HCT116 (cell line): ENCODE measurements around the gene LGALS3. TPM values are rescaled to one million over a fixed set of nuclear protein-coding genes. Genes with fewer than 3 reads are reported as not detected.
A peak's percentile ranks its signal among the peaks of the same experiment; 100 is the strongest.

Experiments used
- ATAC-seq: fragments of 200-7000 bp; cut with Tn5 transposase; 2 replicates; pipeline ENCODE4 v1.9.1; 2020; ENCODE audit warnings: mild to moderate bottlenecking, moderate library complexity
- BruUV-seq: library from RNA; stranded (reverse); fragments of 400-500 nt; replicated peaks from 2 replicates; lab custom pipeline; 2021; lab: Mats Ljungman, UMichigan
- CTCF ChIA-PET: fragments of 300-600 bp; sonication (Branson Sonifier 250); formaldehyde crosslinking; loops from one replicate; lab custom pipeline; 2021; ENCODE audit warnings: antibody characterized with exemption; lab: Charles Lee
- POLR2A ChIA-PET: fragments of 300-600, 350-600 bp; sonication (Branson Sonifier 250); formaldehyde crosslinking; loops from one replicate; lab custom pipeline; 2021; ENCODE audit warnings: antibody characterized with exemption; lab: Charles Lee
- RAD21 ChIA-PET, 2 experiments: fragments of 300-600 bp; sonication (Branson Sonifier 250); formaldehyde crosslinking; loops; one replicate each; lab custom pipeline; 2023; ENCODE audit warnings: low total read pairs in 2 of 2; ENCODE audit not compliant: uncharacterized antibody in 2 of 2, unreplicated experiment in 2 of 2, low non-redundant PET in 1 of 2; lab: Charles Lee
- DNase-seq: peaks from one replicate; pipeline ENCODE4 v3.0.0-alpha.2; 2010; ENCODE audit warnings: low read depth, low spot score
- H2AFZ ChIP-seq: fragments of 200-600 bp; shearing (Covaris generic), sonication (generic); 2 replicates; pipeline ENCODE4 v1.6.1; 2017; ENCODE audit warnings: low read depth, mixed run types, mixed read lengths, antibody characterized with exemption, low read length; ENCODE audit not compliant: poor library complexity, severe bottlenecking
- H3K27ac ChIP-seq: 2 replicates; pipeline ENCODE4 v1.5.1; 2012; ENCODE audit warnings: low read depth, low read length
- H3K27me3 ChIP-seq: fragments of 200-600 bp; sonication (generic); 2 replicates; pipeline ENCODE4 v1.6.1; 2016; ENCODE audit warnings: mixed run types, low read length, mixed read lengths; ENCODE audit not compliant: insufficient read depth
- H3K36me3 ChIP-seq, 2 experiments: fragments of 200-500 bp in 1 of 2; fragments of 200-600 bp in 1 of 2; sonication (Bioruptor generic) in 1 of 2; sonication (generic) in 1 of 2; 2 replicates each; pipeline versions ENCODE4 v1.5.1 to v1.6.1; 2014 to 2016; ENCODE audit warnings: low read length in 2 of 2, inconsistent platforms in 1 of 2, mixed read lengths in 1 of 2, mixed run types in 1 of 2; ENCODE audit not compliant: insufficient read depth in 2 of 2, control insufficient read depth in 1 of 2
- H3K4me1 ChIP-seq, 2 experiments: fragments of 200-600 bp in 1 of 2; sonication (generic) in 1 of 2; 2 replicates each; pipeline versions ENCODE4 v1.5.1 to v1.6.1; 2012 to 2017; ENCODE audit warnings: low read length in 2 of 2, inconsistent platforms in 1 of 2, mild to moderate bottlenecking in 1 of 2, mixed read lengths in 1 of 2, mixed run types in 1 of 2, moderate library complexity in 1 of 2; ENCODE audit not compliant: insufficient read depth in 2 of 2, control insufficient read depth in 1 of 2
- H3K4me2 ChIP-seq: fragments of 200-600 bp; sonication (generic); 2 replicates; pipeline ENCODE4 v1.6.1; 2017; ENCODE audit warnings: mixed run types, low read length, mixed read lengths
- H3K4me3 ChIP-seq, 2 experiments: fragments of 200-600 bp in 1 of 2; sonication (generic) in 1 of 2; replicated peaks in 1 of 2; 2 replicates each; pipeline ENCODE4 v1.5.1; 2011 to 2016; ENCODE audit warnings: low read length in 2 of 2, control low read depth in 1 of 2, low read depth in 1 of 2, mild to moderate bottlenecking in 1 of 2, mixed read lengths in 1 of 2, mixed run types in 1 of 2
- H3K79me2 ChIP-seq: fragments of 200-600 bp; sonication (generic); 2 replicates; pipeline ENCODE4 v1.6.1; 2017; ENCODE audit warnings: mild to moderate bottlenecking, mixed run types, low read length, moderate library complexity, mixed read lengths; ENCODE audit not compliant: insufficient read depth
- H3K9ac ChIP-seq: fragments of 200-600 bp; sonication (generic); 2 replicates; pipeline ENCODE4 v1.6.1; 2016; ENCODE audit warnings: low read length, mixed read lengths
- H3K9me2 ChIP-seq: fragments of 200-600 bp; sonication (generic), shearing (Covaris generic); 2 replicates; pipeline ENCODE4 v1.6.1; 2017; ENCODE audit warnings: mixed run types, mild to moderate bottlenecking, moderate library complexity; ENCODE audit not compliant: insufficient read depth
- H3K9me3 ChIP-seq, 2 experiments: fragments of 200-500 bp in 1 of 2; fragments of 200-600 bp in 1 of 2; sonication (Bioruptor generic) in 1 of 2; sonication (generic) in 1 of 2; 2 replicates each; pipeline ENCODE4 v1.6.1; 2014 to 2017; ENCODE audit warnings: low read length in 2 of 2, mixed read lengths in 2 of 2, inconsistent platforms in 1 of 2, low read depth in 1 of 2, mild to moderate bottlenecking in 1 of 2, mixed run types in 1 of 2, moderate library complexity in 1 of 2; ENCODE audit not compliant: control insufficient read depth in 1 of 2, insufficient read depth in 1 of 2
- H4K20me1 ChIP-seq: fragments of 200-600 bp; sonication (generic), shearing (Covaris generic); 2 replicates; pipeline ENCODE4 v1.6.1; 2017; ENCODE audit warnings: mixed run types, mild to moderate bottlenecking, moderate library complexity; ENCODE audit not compliant: insufficient read depth
- FOSL1 ChIP-seq: IDR thresholded peaks from 2 replicates; pipeline ENCODE4 v1.6.1; 2012; ENCODE audit warnings: low read depth
- POLR2AphosphoS5 ChIP-seq: IDR thresholded peaks from 2 replicates; pipeline ENCODE4 v1.6.1; 2011; ENCODE audit warnings: mild to moderate bottlenecking, low read depth, low read length, moderate library complexity
- RAD21 ChIP-seq: IDR thresholded peaks from 2 replicates; pipeline ENCODE4 v1.6.1; 2012; ENCODE audit warnings: low read depth, mild to moderate bottlenecking
- SP1 ChIP-seq: IDR thresholded peaks from 2 replicates; pipeline ENCODE4 v1.6.1; 2012; ENCODE audit warnings: low read depth
- intact Hi-C: fragments of 100-400 bp; cut with micrococcal nuclease; formaldehyde crosslinking; loops from 2 replicates; pipeline ENCODE4 v1.10.0; 2022
- total RNA-seq: library from RNA; stranded (reverse); gene quantifications from one replicate; pipeline ENCODE4 v1.2.1, GENCODE V29; 2021; ENCODE audit not compliant: unreplicated experiment
- TF ChIP-seq, protein P1 (sequence below): IDR thresholded peaks from 2 replicates; pipeline ENCODE4 v1.6.1; 2012; ENCODE audit warnings: low read depth
- TF ChIP-seq, protein P2 (sequence below): IDR thresholded peaks from 2 replicates; pipeline ENCODE4 v1.6.1; 2012
- TF ChIP-seq, protein P3 (sequence below), 3 experiments: fragments of 200-600 bp in 1 of 3; sonication (generic) in 1 of 3; IDR thresholded peaks in 2 of 3; conservative IDR thresholded peaks in 1 of 3; 2 replicates each; pipeline ENCODE4 v1.5.1; 2012 to 2017; ENCODE audit warnings: low read depth in 2 of 3, low read length in 2 of 3, antibody characterized with exemption in 1 of 3, borderline replicate concordance in 1 of 3, control low read depth in 1 of 3, mild to moderate bottlenecking in 1 of 3, mixed read lengths in 1 of 3, mixed run types in 1 of 3, moderate library complexity in 1 of 3; ENCODE audit not compliant: insufficient read depth in 1 of 3

The LGALS3 gene
- total RNA-seq, 1 experiment from 2014 or later: 86.1 TPM

GRCh38 chr14:55131370-55132137 is 2.5 kb downstream of the LGALS3 start:
- CTCF ChIA-PET: interaction anchor here (1.4 kb wide), 1 partner anchor 29 kb away, joined by 3 read pairs; no protein-coding TSS in a partner anchor

DNA sequence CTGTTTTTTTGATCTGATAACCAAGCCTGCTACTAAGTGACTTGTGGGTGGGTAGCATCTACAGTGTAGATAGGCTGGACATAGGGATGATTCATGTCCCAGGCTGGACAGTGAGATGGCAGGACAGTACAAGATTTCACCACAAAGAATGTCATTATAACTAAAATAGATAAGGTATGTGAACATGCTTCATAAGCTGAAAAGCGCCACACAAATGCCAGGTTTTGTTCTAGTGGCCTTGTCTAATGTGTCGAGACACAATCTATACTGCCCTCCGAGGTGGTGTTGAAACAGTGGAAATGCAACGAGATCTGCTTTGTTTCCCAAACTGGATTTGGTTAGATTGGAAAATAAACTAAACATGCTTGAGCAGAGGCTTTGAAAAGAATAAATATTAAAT is 4.4 kb downstream of the LGALS3 start:
- ATAC-seq: no peak
- Histone ChIP-seq H3K9me3 (no peaks in the 10 kb centered on the region), H3K9ac (no peak overlapping the region), H3K4me3 (no peak overlapping the region), H3K36me3 (0 out of 4 replicates have a peak, but pooled peaks cover 0 to 5% of the 10 kb centered on the region in 2 experiments), H3K4me1 (peaks cover 16 to 34% of the 10 kb centered on the region in 2 experiments; a peak in 3 of 4 replicates), H3K9me2 (no peaks in the 10 kb centered on the region), H3K27me3 (no peaks in the 10 kb centered on the region), H3K79me2 (peaks cover 76% of the 10 kb centered on the region), H2AFZ (no peak overlapping the region), H3K27ac (no peak overlapping the region), H3K4me2 (no peak overlapping the region), H4K20me1 (no peaks in the 10 kb centered on the region)
- ChIA-PET POLR2A (interaction anchor here (1.4 kb wide), 1 partner anchor 30 kb away, joined by 5 read pairs; no protein-coding TSS in a partner anchor), RAD21 (no interaction called here), CTCF (no interaction called here)
- intact Hi-C loops: no loop called here
- no TSS peak for BruUV-seq
- peak; percentile 28 for DNase-seq
- TF ChIP-seq POLR2AphosphoS5 (no peak), RAD21 (peak; percentile 57), FOSL1 (no peak), SP1 (no peak)
- TF ChIP-seq, protein P1, sequence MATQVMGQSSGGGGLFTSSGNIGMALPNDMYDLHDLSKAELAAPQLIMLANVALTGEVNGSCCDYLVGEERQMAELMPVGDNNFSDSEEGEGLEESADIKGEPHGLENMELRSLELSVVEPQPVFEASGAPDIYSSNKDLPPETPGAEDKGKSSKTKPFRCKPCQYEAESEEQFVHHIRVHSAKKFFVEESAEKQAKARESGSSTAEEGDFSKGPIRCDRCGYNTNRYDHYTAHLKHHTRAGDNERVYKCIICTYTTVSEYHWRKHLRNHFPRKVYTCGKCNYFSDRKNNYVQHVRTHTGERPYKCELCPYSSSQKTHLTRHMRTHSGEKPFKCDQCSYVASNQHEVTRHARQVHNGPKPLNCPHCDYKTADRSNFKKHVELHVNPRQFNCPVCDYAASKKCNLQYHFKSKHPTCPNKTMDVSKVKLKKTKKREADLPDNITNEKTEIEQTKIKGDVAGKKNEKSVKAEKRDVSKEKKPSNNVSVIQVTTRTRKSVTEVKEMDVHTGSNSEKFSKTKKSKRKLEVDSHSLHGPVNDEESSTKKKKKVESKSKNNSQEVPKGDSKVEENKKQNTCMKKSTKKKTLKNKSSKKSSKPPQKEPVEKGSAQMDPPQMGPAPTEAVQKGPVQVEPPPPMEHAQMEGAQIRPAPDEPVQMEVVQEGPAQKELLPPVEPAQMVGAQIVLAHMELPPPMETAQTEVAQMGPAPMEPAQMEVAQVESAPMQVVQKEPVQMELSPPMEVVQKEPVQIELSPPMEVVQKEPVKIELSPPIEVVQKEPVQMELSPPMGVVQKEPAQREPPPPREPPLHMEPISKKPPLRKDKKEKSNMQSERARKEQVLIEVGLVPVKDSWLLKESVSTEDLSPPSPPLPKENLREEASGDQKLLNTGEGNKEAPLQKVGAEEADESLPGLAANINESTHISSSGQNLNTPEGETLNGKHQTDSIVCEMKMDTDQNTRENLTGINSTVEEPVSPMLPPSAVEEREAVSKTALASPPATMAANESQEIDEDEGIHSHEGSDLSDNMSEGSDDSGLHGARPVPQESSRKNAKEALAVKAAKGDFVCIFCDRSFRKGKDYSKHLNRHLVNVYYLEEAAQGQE: no peak
- TF ChIP-seq, protein P2, sequence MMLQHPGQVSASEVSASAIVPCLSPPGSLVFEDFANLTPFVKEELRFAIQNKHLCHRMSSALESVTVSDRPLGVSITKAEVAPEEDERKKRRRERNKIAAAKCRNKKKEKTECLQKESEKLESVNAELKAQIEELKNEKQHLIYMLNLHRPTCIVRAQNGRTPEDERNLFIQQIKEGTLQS: no peak

More at GRCh38 chr14:55131370-55132137, 2.5 kb downstream of the LGALS3 start:
- H3K9me3 ChIP-seq: no peaks in the 10 kb centered on the region
- peaks cover 63% of the 10 kb centered on the region for H3K79me2 ChIP-seq
- no peak overlapping the region for H3K9ac ChIP-seq
- H4K20me1 ChIP-seq: no peaks in the 10 kb centered on the region
- peaks cover 30 to 51% of the 10 kb centered on the region in 2 experiments for H3K4me1 ChIP-seq
- TF ChIP-seq POLR2AphosphoS5: no peak
- TF ChIP-seq, protein P3, sequence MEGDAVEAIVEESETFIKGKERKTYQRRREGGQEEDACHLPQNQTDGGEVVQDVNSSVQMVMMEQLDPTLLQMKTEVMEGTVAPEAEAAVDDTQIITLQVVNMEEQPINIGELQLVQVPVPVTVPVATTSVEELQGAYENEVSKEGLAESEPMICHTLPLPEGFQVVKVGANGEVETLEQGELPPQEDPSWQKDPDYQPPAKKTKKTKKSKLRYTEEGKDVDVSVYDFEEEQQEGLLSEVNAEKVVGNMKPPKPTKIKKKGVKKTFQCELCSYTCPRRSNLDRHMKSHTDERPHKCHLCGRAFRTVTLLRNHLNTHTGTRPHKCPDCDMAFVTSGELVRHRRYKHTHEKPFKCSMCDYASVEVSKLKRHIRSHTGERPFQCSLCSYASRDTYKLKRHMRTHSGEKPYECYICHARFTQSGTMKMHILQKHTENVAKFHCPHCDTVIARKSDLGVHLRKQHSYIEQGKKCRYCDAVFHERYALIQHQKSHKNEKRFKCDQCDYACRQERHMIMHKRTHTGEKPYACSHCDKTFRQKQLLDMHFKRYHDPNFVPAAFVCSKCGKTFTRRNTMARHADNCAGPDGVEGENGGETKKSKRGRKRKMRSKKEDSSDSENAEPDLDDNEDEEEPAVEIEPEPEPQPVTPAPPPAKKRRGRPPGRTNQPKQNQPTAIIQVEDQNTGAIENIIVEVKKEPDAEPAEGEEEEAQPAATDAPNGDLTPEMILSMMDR (IDR thresholded peaks at IDR 0.05 in 2 of 3, conservative IDR thresholded peaks at IDR 0.05 in 1 of 3; ENCODE audit: borderline replicate concordance in 1 of 3, insufficient read depth in 1 of 3, low read depth in 2 of 3, low read length in 2 of 3): 0 out of 6 replicates have a peak, but pooled peaks of 1 of the 3 experiments have one; percentile 6
- BruUV-seq: no TSS peak
- DNase-seq (no peak), ATAC-seq (no peak)
- no peak overlapping the region for H3K4me3 ChIP-seq
- RAD21 ChIA-PET: interaction anchor here in 1 of 2 experiments (1.1 kb wide), 1 partner anchor 42 kb away, joined by 3 read pairs; no protein-coding TSS in a partner anchor
- H2AFZ ChIP-seq: no peak overlapping the region
- intact Hi-C loops: no loop called here
- POLR2A ChIA-PET: interaction anchor here (1.4 to 1.8 kb wide), 2 partner anchors 24 to 29 kb away, joined by 6 to 7 read pairs; no protein-coding TSS in a partner anchor
- H3K27me3 ChIP-seq: no peaks in the 10 kb centered on the region
- no peaks in the 10 kb centered on the region for H3K36me3 ChIP-seq
- no peak overlapping the region for H3K27ac ChIP-seq
- 0 out of 2 replicates have a peak overlapping the region, but pooled peaks have one; percentile 2 for H3K4me2 ChIP-seq
- H3K9me2 ChIP-seq: no peaks in the 10 kb centered on the region
